Cardiac muscle cell (in vitro differentiated cells and primary cell): ENCODE data around the gene PLCG1. TPM values are rescaled to one million over a fixed set of nuclear protein-coding genes. Genes with fewer than 3 reads are reported as not detected.

Experiments used
- DNase-seq, 2 donors: peaks; one replicate each; pipeline versions ENCODE4 v3.0.0 to v3.0.0-alpha.2; 2010 to 2017; ENCODE audit warnings: low read depth in 1 of 2, low spot score in 1 of 2
- H3K27ac ChIP-seq: fragments of 200-600 bp; sonication (generic); 2 replicates; pipeline ENCODE4 v1.5.1; 2016
- H3K27me3 ChIP-seq: fragments of 200-600 bp; sonication (generic); 2 replicates; pipeline ENCODE4 v1.6.0; 2016; ENCODE audit warnings: control low read depth
- H3K36me3 ChIP-seq: fragments of 200-600 bp; sonication (generic); 2 replicates; pipeline ENCODE4 v1.5.1; 2016; ENCODE audit warnings: control low read depth
- H3K4me1 ChIP-seq: fragments of 200-600 bp; sonication (generic); 2 replicates; pipeline ENCODE4 v1.8.1; 2017; ENCODE audit warnings: low read depth, mild to moderate bottlenecking, mixed run types
- H3K4me3 ChIP-seq: fragments of 200-600 bp; sonication (generic); 2 replicates; pipeline ENCODE4 v1.5.1; 2016; ENCODE audit warnings: mild to moderate bottlenecking
- H3K9me3 ChIP-seq: fragments of 200-600 bp; sonication (generic); 2 replicates; pipeline ENCODE4 v1.5.1; 2017; ENCODE audit warnings: low read depth, mild to moderate bottlenecking, control low read depth
- polyA plus RNA-seq: library from polyadenylated mRNA; unstranded; fragments of >200 nt; fragmentation: Nextera tagmentation; extraction: Ambion mirVana; gene quantifications from 2 replicates; pipeline ENCODE4 v1.2.1, GENCODE V29; 2016
- total RNA-seq: library from RNA; depleted of rRNA; stranded (reverse); fragments of >200 nt; gene quantifications from 2 replicates; pipeline ENCODE4 v1.2.3, GENCODE V29; 2016
- TF ChIP-seq, protein P1 (sequence below): IDR thresholded peaks from 2 replicates; pipeline ENCODE4 v1.5.1; 2012; ENCODE audit warnings: low read depth, mild to moderate bottlenecking, low read length

PLCG1 gene
- total and polyA plus RNA-seq, 2 experiments from 2014 or later = 43.7 to 87.6 TPM

DNA sequence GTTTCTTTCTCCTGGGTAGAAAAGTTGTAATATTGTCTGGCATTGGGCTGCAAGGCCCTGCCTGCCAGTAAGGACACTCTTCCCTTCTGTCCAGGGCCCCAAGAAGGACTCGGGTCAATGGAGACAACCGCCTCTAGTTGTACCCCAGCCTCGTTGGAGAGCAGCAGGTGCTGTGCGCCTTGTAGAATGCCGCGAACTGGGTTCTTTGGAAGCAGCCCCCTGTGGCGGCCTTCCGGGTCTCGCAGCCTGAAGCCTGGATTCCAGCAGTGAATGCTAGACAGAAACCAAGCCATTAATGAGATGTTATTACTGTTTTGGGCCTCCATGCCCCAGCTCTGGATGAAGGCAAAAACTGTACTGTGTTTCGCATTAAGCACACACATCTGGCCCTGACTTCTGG is 37.0 kb downstream of the PLCG1 start:
- no peak overlapping the region for H3K4me3 ChIP-seq
- no peak overlapping the region for H3K27ac ChIP-seq
- H3K27me3 ChIP-seq = no peaks in the 10 kb centered on the region
- TF ChIP-seq, protein P1, sequence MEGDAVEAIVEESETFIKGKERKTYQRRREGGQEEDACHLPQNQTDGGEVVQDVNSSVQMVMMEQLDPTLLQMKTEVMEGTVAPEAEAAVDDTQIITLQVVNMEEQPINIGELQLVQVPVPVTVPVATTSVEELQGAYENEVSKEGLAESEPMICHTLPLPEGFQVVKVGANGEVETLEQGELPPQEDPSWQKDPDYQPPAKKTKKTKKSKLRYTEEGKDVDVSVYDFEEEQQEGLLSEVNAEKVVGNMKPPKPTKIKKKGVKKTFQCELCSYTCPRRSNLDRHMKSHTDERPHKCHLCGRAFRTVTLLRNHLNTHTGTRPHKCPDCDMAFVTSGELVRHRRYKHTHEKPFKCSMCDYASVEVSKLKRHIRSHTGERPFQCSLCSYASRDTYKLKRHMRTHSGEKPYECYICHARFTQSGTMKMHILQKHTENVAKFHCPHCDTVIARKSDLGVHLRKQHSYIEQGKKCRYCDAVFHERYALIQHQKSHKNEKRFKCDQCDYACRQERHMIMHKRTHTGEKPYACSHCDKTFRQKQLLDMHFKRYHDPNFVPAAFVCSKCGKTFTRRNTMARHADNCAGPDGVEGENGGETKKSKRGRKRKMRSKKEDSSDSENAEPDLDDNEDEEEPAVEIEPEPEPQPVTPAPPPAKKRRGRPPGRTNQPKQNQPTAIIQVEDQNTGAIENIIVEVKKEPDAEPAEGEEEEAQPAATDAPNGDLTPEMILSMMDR = no peak
- H3K36me3 ChIP-seq = peaks cover 46% of the 10 kb centered on the region
- no peaks in the 10 kb centered on the region for H3K9me3 ChIP-seq
- no peaks in the 10 kb centered on the region for H3K4me1 ChIP-seq
- no peak for DNase-seq

DNA sequence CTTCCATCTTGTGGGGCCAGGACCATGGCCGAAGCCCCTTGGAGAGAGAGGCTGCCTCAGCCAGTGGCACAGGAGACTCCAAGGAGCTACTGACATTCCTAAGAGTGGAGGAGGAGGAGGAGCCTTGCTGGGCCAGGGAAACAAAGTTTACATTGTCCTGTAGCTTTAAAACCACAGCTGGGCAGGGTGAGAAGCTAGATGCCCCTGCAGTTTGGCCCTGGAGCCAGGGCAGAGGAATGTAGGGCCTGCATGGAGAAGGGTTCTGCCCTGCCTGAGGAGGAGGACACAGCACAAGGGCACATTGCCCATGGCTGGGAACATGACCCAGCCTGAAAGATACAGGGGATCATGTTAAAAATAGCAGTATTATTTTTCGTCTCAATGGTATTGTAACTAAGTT is 37.4 kb downstream of the PLCG1 start:
- Histone ChIP-seq H3K9me3 (no peaks in the 10 kb centered on the region), H3K27me3 (no peaks in the 10 kb centered on the region), H3K27ac (no peak overlapping the region), H3K4me1 (no peaks in the 10 kb centered on the region), H3K4me3 (no peak overlapping the region), H3K36me3 (peaks cover 42% of the 10 kb centered on the region)
- TF ChIP-seq, protein P1 = no peak
- DNase-seq = peak in 1 of 2 donors; percentile 31

DNA sequence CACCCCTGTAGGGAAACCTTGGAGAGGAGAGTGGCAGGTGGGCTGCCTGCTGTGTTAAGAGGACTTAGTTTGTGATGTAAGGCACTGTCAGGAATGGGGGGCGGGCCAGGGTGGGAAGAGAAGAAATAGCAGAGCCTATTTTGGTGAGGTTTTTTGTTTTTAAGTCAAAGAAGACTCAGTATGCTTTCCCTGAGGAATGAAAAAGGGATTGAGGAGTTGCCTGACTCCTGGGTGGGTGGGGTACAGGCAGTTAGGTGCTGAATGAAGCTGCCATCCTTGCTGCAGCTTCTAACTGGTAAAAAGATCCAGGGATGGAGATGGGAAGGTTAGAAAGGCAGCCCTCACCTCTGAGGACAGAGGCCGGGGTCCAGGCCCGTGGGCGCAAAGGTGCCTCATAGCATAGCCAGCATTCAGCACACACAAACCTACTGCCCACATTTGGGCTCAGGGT is 37.9 kb downstream of the PLCG1 start:
- peak overlapping the region; percentile 1 for H3K27ac ChIP-seq
- no peak overlapping the region for H3K4me3 ChIP-seq
- H3K36me3 ChIP-seq = peaks cover 39% of the 10 kb centered on the region
- H3K9me3 ChIP-seq = no peaks in the 10 kb centered on the region
- H3K4me1 ChIP-seq = no peaks in the 10 kb centered on the region
- no peak for DNase-seq
- TF ChIP-seq, protein P1 = no peak
- H3K27me3 ChIP-seq = no peaks in the 10 kb centered on the region

DNA sequence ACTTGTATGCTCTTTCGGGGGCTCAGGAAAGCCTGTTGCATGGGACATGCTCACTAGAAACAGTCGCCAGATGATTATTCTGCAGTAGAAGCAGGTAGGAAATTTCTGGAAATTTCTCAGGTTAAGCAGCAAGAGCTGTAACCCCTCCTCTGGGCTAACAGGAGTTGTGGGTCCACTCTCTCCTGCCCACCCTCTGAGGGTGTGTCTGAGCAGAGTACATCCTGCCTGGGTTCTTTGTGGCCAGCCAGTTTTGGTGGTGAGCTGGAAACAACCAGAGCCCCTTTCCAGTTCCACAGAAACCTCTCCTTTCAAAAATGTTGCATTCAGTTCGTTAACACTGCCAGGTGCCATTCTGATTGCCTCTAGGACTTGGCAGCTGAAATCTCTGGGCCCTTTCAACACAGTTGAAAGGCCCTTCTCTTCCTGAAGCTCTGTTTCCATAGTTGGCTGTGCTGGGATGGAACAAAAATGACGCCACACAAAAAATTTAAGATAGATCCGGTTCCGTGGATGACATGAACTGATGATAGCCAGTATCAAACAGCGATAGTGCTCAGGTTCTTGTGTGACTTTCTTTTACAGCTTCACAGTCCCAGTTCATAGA is 38.5 kb downstream of the PLCG1 start:
- Histone ChIP-seq H3K27ac (peak overlapping the region; percentile 1), H3K4me1 (no peaks in the 10 kb centered on the region), H3K9me3 (no peaks in the 10 kb centered on the region), H3K27me3 (no peaks in the 10 kb centered on the region), H3K4me3 (no peak overlapping the region), H3K36me3 (peaks cover 33% of the 10 kb centered on the region)
- TF ChIP-seq, protein P1 = no peak
- no peak for DNase-seq

DNA sequence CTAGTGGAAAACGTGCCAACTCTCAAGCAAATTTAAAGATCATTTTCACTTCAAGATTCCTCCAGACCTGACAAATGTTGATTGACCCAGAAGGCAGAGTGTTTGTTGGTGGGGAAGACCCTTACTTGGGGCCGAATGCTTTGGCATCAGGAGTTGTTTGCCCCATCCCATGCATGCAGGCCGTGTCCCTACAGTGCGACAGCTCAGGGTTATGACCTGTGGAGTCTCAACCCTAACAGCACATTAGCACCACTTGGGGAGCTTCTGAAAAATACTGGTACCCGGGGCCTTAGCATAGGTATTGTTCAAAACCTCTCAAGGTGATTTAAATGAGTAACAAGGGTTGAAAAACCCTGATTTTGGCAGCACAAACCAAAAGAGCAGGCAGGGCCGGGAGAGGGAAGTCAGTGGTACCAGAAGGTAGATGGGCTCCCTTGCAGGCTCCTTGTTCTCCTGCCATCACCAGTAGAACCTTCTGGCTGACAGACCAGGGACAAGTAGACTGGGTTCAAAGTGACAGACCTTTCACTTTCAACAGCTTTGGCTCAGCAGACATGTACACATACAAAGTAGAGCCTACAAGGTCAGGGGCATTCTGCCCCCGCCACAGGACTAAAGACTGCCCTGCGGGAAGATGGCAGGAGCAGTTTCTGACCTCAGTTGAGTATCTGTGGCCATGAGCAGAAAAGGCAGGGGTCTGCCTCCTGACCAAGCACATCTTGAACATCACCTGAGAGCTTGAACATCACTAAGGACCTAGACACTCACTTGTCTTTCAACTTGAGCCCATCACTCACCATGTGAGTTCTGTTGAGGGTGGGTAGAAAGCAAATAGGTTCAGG is 39.6 kb downstream of the PLCG1 start:
- H3K27me3 ChIP-seq = no peaks in the 10 kb centered on the region
- peaks cover 29% of the 10 kb centered on the region for H3K36me3 ChIP-seq
- H3K4me1 ChIP-seq = no peaks in the 10 kb centered on the region
- peak overlapping the region; percentile 2 for H3K27ac ChIP-seq
- no peaks in the 10 kb centered on the region for H3K9me3 ChIP-seq
- TF ChIP-seq, protein P1 = no peak
- no peak for DNase-seq
- H3K4me3 ChIP-seq = no peak overlapping the region
